Activated CD4-positive, CD25-positive, alpha-beta regulatory T cell (primary cell): Measurements from ENCODE around the gene PIGQ.

Experiments
- DNase-seq, 4 experiments: peaks; one replicate each; lab custom pipeline; 2025; lab: John Stamatoyannopoulos, UW

The PIGQ gene

DNA sequence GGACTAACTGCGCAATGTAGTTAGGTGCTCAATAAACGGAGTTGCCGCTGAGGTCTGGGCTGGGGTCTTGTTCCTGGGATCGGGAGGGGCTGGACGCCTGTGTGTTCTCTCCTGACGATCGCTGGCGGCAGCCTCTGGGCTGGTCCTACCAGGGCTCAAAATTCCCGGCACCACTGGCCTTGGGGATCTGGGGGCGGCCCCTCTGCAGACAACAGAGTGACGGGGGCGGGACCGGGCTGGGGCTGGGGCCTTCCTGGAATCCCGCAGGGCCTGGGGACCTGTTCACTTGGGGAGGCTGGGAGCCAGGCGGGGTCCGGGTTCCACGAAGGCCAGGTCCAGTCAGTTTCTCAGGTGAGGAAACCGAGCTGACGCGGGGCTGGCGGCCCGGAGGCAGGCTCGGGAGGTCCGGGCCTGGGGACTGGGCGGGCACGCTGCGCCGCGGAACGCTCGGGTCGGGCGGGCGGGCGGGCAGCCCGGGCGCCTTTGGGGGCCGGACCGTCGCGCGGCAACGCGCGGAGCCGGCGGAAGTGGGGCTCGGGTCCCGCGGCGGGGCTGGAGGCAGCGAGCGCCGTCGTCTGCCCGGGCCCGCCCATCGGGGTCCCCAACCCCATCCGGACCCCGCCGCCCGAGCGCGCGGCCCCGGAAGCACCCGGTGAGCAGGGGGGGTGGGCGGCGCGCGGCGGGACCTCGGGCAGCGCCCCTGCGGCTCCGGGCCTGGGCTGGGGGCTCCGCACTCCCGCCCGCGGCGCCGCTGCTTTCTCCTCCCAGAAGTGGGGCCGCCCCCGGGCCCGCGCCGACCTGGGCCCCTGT, at the start of gene PIGQ:
TSS of gene PIGQ (plus strand) at position 524 of the 810 bp plus-strand sequence. CDS start 4,107 bp downstream, outside the sequence.
- DNase-seq = peak; percentile 33 to 51 (median 48)

DNA sequence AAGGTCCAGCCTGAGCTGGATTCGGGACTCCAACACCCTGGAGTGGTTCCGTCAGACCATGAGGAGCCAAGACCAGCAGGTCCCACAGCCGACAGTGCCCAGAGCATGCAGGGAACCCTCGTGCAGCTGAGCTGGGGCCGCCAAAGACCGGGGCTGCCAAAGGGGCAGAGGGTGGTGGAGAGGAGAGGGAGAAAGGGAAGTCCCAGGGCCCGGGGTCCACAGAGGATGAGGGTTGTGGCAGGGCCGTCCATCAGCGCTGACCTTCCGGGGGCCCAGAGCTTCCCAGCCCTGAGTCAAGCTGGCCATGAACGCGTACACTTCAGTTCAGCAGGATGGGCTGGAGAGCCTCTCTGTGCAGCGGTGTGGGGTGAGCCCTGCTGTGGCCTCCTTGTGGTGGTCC, 48.9 kb upstream of the PIGQ start:
- no peak for DNase-seq

- no peak for DNase-seq
These were observed 48.2 kb upstream of the PIGQ start for GRCh38 chr16:521381-522210.

GRCh38 chr16:522320-523096, 47.3 kb upstream of the PIGQ start:
- DNase-seq = no peak

DNA sequence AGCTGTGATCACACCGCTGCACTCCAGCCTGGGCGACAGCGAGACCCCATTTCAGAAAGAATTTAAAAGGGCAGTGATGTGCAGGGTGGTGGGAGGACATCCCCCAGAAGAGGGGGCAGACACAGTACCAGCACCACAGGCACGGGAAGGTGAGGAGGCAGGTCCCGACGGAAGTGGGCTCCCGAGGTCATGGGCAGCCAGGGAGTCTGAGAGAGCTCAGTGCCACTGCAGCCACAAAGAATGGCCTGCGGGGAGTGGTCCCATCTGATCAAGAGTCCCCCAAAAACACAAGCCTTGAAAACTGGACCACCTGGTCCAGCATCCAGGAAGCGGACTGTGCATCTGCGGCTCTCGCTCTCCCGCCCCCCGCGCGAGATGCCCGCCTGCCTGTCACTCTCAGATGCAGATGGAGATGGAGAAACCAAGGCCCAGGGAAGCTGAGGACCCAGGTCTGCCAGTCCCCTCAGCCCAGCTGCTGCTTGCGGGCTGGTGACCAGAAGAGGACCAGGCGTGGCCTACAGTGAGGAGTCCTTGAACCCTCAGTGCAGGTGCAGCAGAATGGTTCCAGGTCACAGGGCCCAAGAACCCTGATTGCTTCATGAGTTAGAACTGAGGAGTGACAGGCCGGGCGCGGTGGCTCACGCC, 46.5 kb upstream of the PIGQ start:
- no peak for DNase-seq

DNA sequence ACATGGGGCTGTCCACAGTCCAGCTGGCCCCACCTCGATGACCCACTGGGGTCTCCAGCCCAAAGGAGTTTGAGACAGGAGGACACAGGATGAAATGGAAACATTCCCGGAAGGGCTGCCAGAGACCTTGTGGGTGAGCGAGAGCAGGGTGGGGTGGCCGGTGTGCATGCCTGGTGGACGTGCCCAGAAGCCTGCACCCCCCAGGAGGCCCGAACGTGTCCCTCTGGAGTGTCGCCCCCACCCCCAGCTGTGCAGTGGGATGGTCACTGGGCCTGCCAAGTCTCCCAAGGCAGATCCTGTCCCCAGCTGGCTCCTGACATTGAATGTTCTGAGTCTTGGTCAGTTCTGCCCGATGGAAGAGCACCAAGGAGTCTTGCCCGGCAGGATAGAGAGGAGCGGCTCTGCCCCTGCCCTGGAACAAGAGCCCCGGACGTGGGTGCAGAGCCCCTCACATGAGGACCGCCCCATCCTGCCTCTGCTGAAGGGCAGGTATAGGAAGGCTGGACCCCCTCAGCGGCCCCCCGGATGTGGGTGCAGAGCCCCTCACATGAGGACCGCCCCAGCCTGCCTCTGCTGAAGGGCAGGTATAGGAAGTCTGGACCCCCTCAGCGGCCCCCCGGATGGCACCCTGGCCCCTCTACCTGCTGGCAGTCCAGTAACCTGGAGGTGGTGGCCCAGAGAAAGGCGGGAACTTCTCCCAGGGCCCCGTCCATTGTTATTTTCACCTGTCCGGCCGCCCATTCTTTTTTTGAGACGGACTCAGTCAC, 45.3 kb upstream of the PIGQ start:
- no peak for DNase-seq

GRCh38 chr16:525123-525519, 44.6 kb upstream of the PIGQ start:
- DNase-seq = no peak

- peak in 2 of 4 experiments; percentile 47 to 48 for DNase-seq
These were observed 44.1 kb upstream of the PIGQ start for GRCh38 chr16:525520-526180.

GRCh38 chr16:526181-527014, 43.4 kb upstream of the PIGQ start:
- no peak for DNase-seq

- DNase-seq = peak; percentile 79 to 86 (median 84)
These were observed 42.5 kb upstream of the PIGQ start, which contains the start of gene CAPN15 for GRCh38 chr16:527015-527903. Gene CAPN15 (plus strand): TSS chr16:527712. CDS start chr16:546839, 19,127 bp downstream.

DNA sequence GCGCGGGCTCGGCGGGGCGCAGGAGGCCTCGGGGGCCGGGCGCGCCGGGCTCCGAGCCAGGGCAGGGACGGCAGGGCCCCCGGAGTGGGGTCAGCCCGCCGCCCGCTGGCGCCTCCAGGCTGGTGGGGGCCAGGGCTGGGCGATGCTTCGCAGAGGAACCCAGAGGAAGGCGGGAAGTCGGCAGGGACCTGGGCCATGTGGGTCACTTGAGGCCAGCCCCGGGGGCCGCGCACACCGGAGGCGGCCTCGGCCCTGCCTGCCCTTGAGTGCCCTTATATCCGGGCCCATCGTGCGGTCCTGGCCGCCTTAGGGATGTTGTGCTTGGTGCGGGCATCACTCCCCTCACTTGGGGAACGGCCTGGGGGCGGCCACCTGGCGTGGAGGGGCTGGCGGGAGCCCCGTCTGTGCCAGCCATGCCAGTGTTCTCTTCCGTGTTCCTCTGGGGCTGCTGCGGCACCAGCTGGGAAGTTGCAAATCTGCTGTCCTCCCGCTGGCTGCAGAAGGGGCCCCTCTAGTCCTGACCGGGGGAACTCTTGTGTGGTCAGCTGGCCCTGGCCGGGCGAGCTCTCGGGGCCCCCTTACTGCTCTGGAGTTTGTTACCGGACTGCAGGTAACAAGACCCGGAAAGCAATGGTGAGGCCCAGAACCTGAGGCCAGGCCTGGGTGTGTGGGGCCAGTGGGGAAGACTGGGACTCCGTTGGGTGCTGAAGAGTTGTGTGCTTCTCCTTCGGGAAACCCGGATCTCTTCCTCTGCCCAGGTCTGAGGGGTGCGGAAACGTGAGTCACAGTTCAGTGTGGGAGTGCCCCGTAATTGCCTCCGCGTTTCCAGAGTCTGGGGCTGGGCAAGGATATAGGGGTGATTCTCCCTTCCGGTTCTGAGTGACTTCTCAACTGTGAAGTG, 41.4 kb upstream of the PIGQ start:
- DNase-seq = no peak

- no peak for DNase-seq
These were observed 40.7 kb upstream of the PIGQ start for GRCh38 chr16:529012-529575.

GRCh38 chr16:530111-530817, 39.5 kb upstream of the PIGQ start:
- no peak for DNase-seq

- DNase-seq = no peak
These were observed 38.2 kb upstream of the PIGQ start for GRCh38 chr16:531494-532125.

GRCh38 chr16:533391-534123, 36.2 kb upstream of the PIGQ start:
- DNase-seq = no peak
